ENCODE data around the gene CDC14A. TPM values are rescaled to one million over a fixed set of nuclear protein-coding genes. Genes with fewer than 3 reads are reported as not detected.
A peak's percentile ranks its signal among the peaks of the same experiment; 100 is the strongest.

The CDC14A gene
- total RNA-seq, 1 experiment from 2014 or later = 2.6 TPM

- TF ChIP-seq CTCF (IDR thresholded peaks at IDR 0.05; ENCODE audit: unreplicated experiment) = no peak
- Mint-ChIP-seq H3K9me3 (ENCODE audit: unreplicated experiment) (no peaks in the 10 kb centered on the region), H3K36me3 (ENCODE audit: insufficient read depth, unreplicated experiment) (no peaks in the 10 kb centered on the region), H3K4me1 (ENCODE audit: insufficient read depth, unreplicated experiment) (no peaks in the 10 kb centered on the region), H3K27ac (ENCODE audit: low read depth, unreplicated experiment) (no peak overlapping the region), H3K27me3 (ENCODE audit: insufficient read depth, unreplicated experiment) (no peaks in the 10 kb centered on the region), H3K4me3 (ENCODE audit: unreplicated experiment) (no peak overlapping the region)
- POLR2A ChIA-PET = interaction anchor here (0.6 kb wide), 1 partner anchor 42 kb away, joined by 3 read pairs; no protein-coding TSS in a partner anchor
- intact Hi-C loops (cut with micrococcal nuclease) = no loop called here
- BruUV-seq (replicated peaks) = no TSS peak
- DNase-seq (ENCODE audit: unreplicated experiment) = no peak
- CTCF ChIA-PET = interaction anchor here (1.6 kb wide), 1 partner anchor 34 kb away, joined by 5 read pairs; no protein-coding TSS in a partner anchor
Observed at GRCh38 chr1:100422065-100422464, 69.8 kb downstream of the CDC14A start.

GRCh38 chr1:100423832-100424337 is 71.6 kb downstream of the CDC14A start:
- BruUV-seq (replicated peaks) = no TSS peak
- CTCF ChIA-PET = interaction anchor here (0.6 to 1.0 kb wide), 2 partner anchors 23 to 32 kb away, joined by 3 to 7 read pairs; no protein-coding TSS in a partner anchor
- POLR2A ChIA-PET = interaction anchor here (0.6 to 0.7 kb wide), 2 partner anchors 16 to 183 kb away, joined by 3 read pairs; no protein-coding TSS in a partner anchor
- H3K36me3 Mint-ChIP-seq (ENCODE audit: insufficient read depth, unreplicated experiment) = no peaks in the 10 kb centered on the region
- no peak for DNase-seq (ENCODE audit: unreplicated experiment)
- intact Hi-C loops (cut with micrococcal nuclease) = no loop called here
- no peaks in the 10 kb centered on the region for H3K27me3 Mint-ChIP-seq (ENCODE audit: insufficient read depth, unreplicated experiment)
- H3K4me3 Mint-ChIP-seq (ENCODE audit: unreplicated experiment) = no peak overlapping the region
- TF ChIP-seq CTCF (IDR thresholded peaks at IDR 0.05; ENCODE audit: unreplicated experiment) = no peak
- H3K27ac Mint-ChIP-seq (ENCODE audit: low read depth, unreplicated experiment) = no peak overlapping the region
- H3K4me1 Mint-ChIP-seq (ENCODE audit: insufficient read depth, unreplicated experiment) = no peaks in the 10 kb centered on the region
- H3K9me3 Mint-ChIP-seq (ENCODE audit: unreplicated experiment) = no peaks in the 10 kb centered on the region

DNA sequence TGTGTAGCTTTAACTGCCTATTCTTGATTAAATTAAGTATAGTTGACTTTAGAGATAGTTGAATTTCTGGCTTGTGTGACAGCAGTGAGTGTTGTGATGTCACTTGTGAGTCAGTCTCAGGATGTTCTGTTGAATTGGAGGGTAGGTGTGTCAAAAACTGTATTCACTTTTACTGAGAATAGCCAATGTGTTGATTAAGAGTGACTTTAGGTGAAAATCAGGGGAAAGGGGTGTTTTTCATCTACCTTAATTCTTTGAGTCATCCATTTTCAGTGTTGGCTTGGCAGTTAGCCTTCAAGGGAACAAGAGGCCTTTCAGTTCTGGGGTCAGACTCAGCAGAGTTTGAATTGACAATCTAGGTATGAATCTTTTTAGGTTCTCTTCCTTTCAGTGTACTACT is 75.9 kb downstream of the CDC14A start:
- CTCF ChIA-PET = interaction anchor here (0.6 to 0.7 kb wide), 2 partner anchors 19 to 823 kb away, joined by 3 read pairs; no protein-coding TSS in a partner anchor
- no peaks in the 10 kb centered on the region for H3K4me1 Mint-ChIP-seq (ENCODE audit: insufficient read depth, unreplicated experiment)
- no peaks in the 10 kb centered on the region for H3K9me3 Mint-ChIP-seq (ENCODE audit: unreplicated experiment)
- intact Hi-C loops (cut with micrococcal nuclease) = no loop called here
- DNase-seq (ENCODE audit: unreplicated experiment) = no peak
- H3K27ac Mint-ChIP-seq (ENCODE audit: low read depth, unreplicated experiment) = no peak overlapping the region
- POLR2A ChIA-PET = no interaction called here
- no peaks in the 10 kb centered on the region for H3K27me3 Mint-ChIP-seq (ENCODE audit: insufficient read depth, unreplicated experiment)
- no peaks in the 10 kb centered on the region for H3K36me3 Mint-ChIP-seq (ENCODE audit: insufficient read depth, unreplicated experiment)
- no peak for TF ChIP-seq CTCF (IDR thresholded peaks at IDR 0.05; ENCODE audit: unreplicated experiment)
- BruUV-seq (replicated peaks) = no TSS peak
- no peak overlapping the region for H3K4me3 Mint-ChIP-seq (ENCODE audit: unreplicated experiment)

DNA sequence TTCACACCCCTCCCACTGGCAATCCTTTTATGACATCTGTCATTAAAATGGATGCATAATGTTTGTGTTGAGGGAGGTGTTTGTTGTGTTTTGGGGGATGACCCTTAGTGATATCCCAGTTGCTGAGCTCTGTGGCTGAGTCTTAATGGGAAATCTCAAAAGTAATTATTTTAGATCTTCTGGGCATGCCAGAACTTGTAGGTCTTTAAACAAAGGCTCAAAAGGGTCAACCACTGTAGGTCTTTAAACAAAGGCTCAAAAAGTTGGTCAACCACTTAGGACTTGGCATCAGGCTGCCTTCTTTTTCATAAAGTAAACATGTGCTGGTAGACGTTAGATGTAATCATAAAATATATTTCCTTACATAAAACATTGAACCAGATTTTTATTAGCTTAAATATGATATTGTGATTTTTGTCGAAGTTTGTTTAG is 78.0 kb downstream of the CDC14A start:
- Mint-ChIP-seq H3K4me3 (ENCODE audit: unreplicated experiment) (no peak overlapping the region), H3K4me1 (ENCODE audit: insufficient read depth, unreplicated experiment) (no peaks in the 10 kb centered on the region), H3K27me3 (ENCODE audit: insufficient read depth, unreplicated experiment) (no peaks in the 10 kb centered on the region), H3K9me3 (ENCODE audit: unreplicated experiment) (no peaks in the 10 kb centered on the region), H3K36me3 (ENCODE audit: insufficient read depth, unreplicated experiment) (no peaks in the 10 kb centered on the region), H3K27ac (ENCODE audit: low read depth, unreplicated experiment) (no peak overlapping the region)
- CTCF ChIA-PET = interaction anchor here (0.9 kb wide), 1 partner anchor 27 kb away, joined by 4 read pairs; no protein-coding TSS in a partner anchor
- TF ChIP-seq CTCF (IDR thresholded peaks at IDR 0.05; ENCODE audit: unreplicated experiment) = no peak
- BruUV-seq (replicated peaks) = no TSS peak
- peak; percentile 14 for DNase-seq (ENCODE audit: unreplicated experiment)
- POLR2A ChIA-PET = no interaction called here
- intact Hi-C loops (cut with micrococcal nuclease) = no loop called here
